ENCODE results near the gene RRP15.

GRCh38 chr1:218266356-218266755 lies 18.7 kb upstream of the RRP15 start:
- TF ChIP-seq CTCF (IDR thresholded peaks at IDR 0.05) (no peak), EP300 (IDR thresholded peaks at IDR 0.05) (no peak), POLR2A (IDR thresholded peaks at IDR 0.05) (no peak)
